HCT116 (cell line): ENCODE data around the gene SUGCT. TPM values are rescaled to one million over a fixed set of nuclear protein-coding genes. Genes with fewer than 3 reads are reported as not detected.

ENCODE experiments used
- ATAC-seq: fragments of 200-7000 bp; cut with Tn5 transposase; 2 replicates; pipeline ENCODE4 v1.9.1; 2020; ENCODE audit warnings: mild to moderate bottlenecking, moderate library complexity
- BruUV-seq: library from RNA; stranded (reverse); fragments of 400-500 nt; replicated peaks from 2 replicates; lab custom pipeline; 2021; lab: Mats Ljungman, UMichigan
- CTCF ChIA-PET: fragments of 300-600 bp; sonication (Branson Sonifier 250); formaldehyde crosslinking; loops from one replicate; lab custom pipeline; 2021; ENCODE audit warnings: antibody characterized with exemption; lab: Charles Lee
- POLR2A ChIA-PET: fragments of 300-600, 350-600 bp; sonication (Branson Sonifier 250); formaldehyde crosslinking; loops from one replicate; lab custom pipeline; 2021; ENCODE audit warnings: antibody characterized with exemption; lab: Charles Lee
- RAD21 ChIA-PET, 2 experiments: fragments of 300-600 bp; sonication (Branson Sonifier 250); formaldehyde crosslinking; loops; one replicate each; lab custom pipeline; 2023; ENCODE audit warnings: low total read pairs in 2 of 2; ENCODE audit not compliant: uncharacterized antibody in 2 of 2, unreplicated experiment in 2 of 2, low non-redundant PET in 1 of 2; lab: Charles Lee
- DNase-seq: peaks from one replicate; pipeline ENCODE4 v3.0.0-alpha.2; 2010; ENCODE audit warnings: low read depth, low spot score
- H2AFZ ChIP-seq: fragments of 200-600 bp; shearing (Covaris generic), sonication (generic); 2 replicates; pipeline ENCODE4 v1.6.1; 2017; ENCODE audit warnings: low read depth, mixed run types, mixed read lengths, antibody characterized with exemption, low read length; ENCODE audit not compliant: poor library complexity, severe bottlenecking
- H3K27ac ChIP-seq: 2 replicates; pipeline ENCODE4 v1.5.1; 2012; ENCODE audit warnings: low read depth, low read length
- H3K27me3 ChIP-seq: fragments of 200-600 bp; sonication (generic); 2 replicates; pipeline ENCODE4 v1.6.1; 2016; ENCODE audit warnings: mixed run types, low read length, mixed read lengths; ENCODE audit not compliant: insufficient read depth
- H3K36me3 ChIP-seq, 2 experiments: fragments of 200-500 bp in 1 of 2; fragments of 200-600 bp in 1 of 2; sonication (Bioruptor generic) in 1 of 2; sonication (generic) in 1 of 2; 2 replicates each; pipeline versions ENCODE4 v1.5.1 to v1.6.1; 2014 to 2016; ENCODE audit warnings: low read length in 2 of 2, inconsistent platforms in 1 of 2, mixed read lengths in 1 of 2, mixed run types in 1 of 2; ENCODE audit not compliant: insufficient read depth in 2 of 2, control insufficient read depth in 1 of 2
- H3K4me1 ChIP-seq, 2 experiments: fragments of 200-600 bp in 1 of 2; sonication (generic) in 1 of 2; 2 replicates each; pipeline versions ENCODE4 v1.5.1 to v1.6.1; 2012 to 2017; ENCODE audit warnings: low read length in 2 of 2, inconsistent platforms in 1 of 2, mild to moderate bottlenecking in 1 of 2, mixed read lengths in 1 of 2, mixed run types in 1 of 2, moderate library complexity in 1 of 2; ENCODE audit not compliant: insufficient read depth in 2 of 2, control insufficient read depth in 1 of 2
- H3K4me2 ChIP-seq: fragments of 200-600 bp; sonication (generic); 2 replicates; pipeline ENCODE4 v1.6.1; 2017; ENCODE audit warnings: mixed run types, low read length, mixed read lengths
- H3K4me3 ChIP-seq, 2 experiments: fragments of 200-600 bp in 1 of 2; sonication (generic) in 1 of 2; replicated peaks in 1 of 2; 2 replicates each; pipeline ENCODE4 v1.5.1; 2011 to 2016; ENCODE audit warnings: low read length in 2 of 2, control low read depth in 1 of 2, low read depth in 1 of 2, mild to moderate bottlenecking in 1 of 2, mixed read lengths in 1 of 2, mixed run types in 1 of 2
- H3K79me2 ChIP-seq: fragments of 200-600 bp; sonication (generic); 2 replicates; pipeline ENCODE4 v1.6.1; 2017; ENCODE audit warnings: mild to moderate bottlenecking, mixed run types, low read length, moderate library complexity, mixed read lengths; ENCODE audit not compliant: insufficient read depth
- H3K9ac ChIP-seq: fragments of 200-600 bp; sonication (generic); 2 replicates; pipeline ENCODE4 v1.6.1; 2016; ENCODE audit warnings: low read length, mixed read lengths
- H3K9me2 ChIP-seq: fragments of 200-600 bp; sonication (generic), shearing (Covaris generic); 2 replicates; pipeline ENCODE4 v1.6.1; 2017; ENCODE audit warnings: mixed run types, mild to moderate bottlenecking, moderate library complexity; ENCODE audit not compliant: insufficient read depth
- H3K9me3 ChIP-seq, 2 experiments: fragments of 200-500 bp in 1 of 2; fragments of 200-600 bp in 1 of 2; sonication (Bioruptor generic) in 1 of 2; sonication (generic) in 1 of 2; 2 replicates each; pipeline ENCODE4 v1.6.1; 2014 to 2017; ENCODE audit warnings: low read length in 2 of 2, mixed read lengths in 2 of 2, inconsistent platforms in 1 of 2, low read depth in 1 of 2, mild to moderate bottlenecking in 1 of 2, mixed run types in 1 of 2, moderate library complexity in 1 of 2; ENCODE audit not compliant: control insufficient read depth in 1 of 2, insufficient read depth in 1 of 2
- H4K20me1 ChIP-seq: fragments of 200-600 bp; sonication (generic), shearing (Covaris generic); 2 replicates; pipeline ENCODE4 v1.6.1; 2017; ENCODE audit warnings: mixed run types, mild to moderate bottlenecking, moderate library complexity; ENCODE audit not compliant: insufficient read depth
- CBX3 ChIP-seq: IDR thresholded peaks from 2 replicates; pipeline ENCODE4 v1.6.1; 2012; ENCODE audit warnings: low read depth
- CEBPB ChIP-seq: IDR thresholded peaks from 2 replicates; pipeline ENCODE4 v1.6.1; 2012; ENCODE audit warnings: low read depth
- EGR1 ChIP-seq: IDR thresholded peaks from 2 replicates; pipeline ENCODE4 v1.6.1; 2012; ENCODE audit warnings: low read depth
- ELF1 ChIP-seq: IDR thresholded peaks from 2 replicates; pipeline ENCODE4 v1.6.1; 2012; ENCODE audit warnings: low read depth, borderline replicate concordance
- EZH2 ChIP-seq: fragments of 200-600 bp; sonication (generic); IDR thresholded peaks from 2 replicates; pipeline ENCODE4 v1.6.1; 2017; ENCODE audit warnings: antibody characterized with exemption, mixed run types
- EZH2phosphoT487 ChIP-seq: fragments of 200-600 bp; IDR thresholded peaks from 2 replicates; pipeline ENCODE4 v1.6.1; 2018; ENCODE audit warnings: antibody characterized with exemption, borderline replicate concordance
- FOSL1 ChIP-seq: IDR thresholded peaks from 2 replicates; pipeline ENCODE4 v1.6.1; 2012; ENCODE audit warnings: low read depth
- POLR2A ChIP-seq: IDR thresholded peaks from 2 replicates; pipeline ENCODE4 v1.7.0; 2011; ENCODE audit warnings: borderline replicate concordance; ENCODE audit not compliant: insufficient read depth, insufficient read length; ENCODE audit errors: extremely low read depth
- POLR2AphosphoS5 ChIP-seq: IDR thresholded peaks from 2 replicates; pipeline ENCODE4 v1.6.1; 2011; ENCODE audit warnings: mild to moderate bottlenecking, low read depth, low read length, moderate library complexity
- SIN3A ChIP-seq: IDR thresholded peaks from 2 replicates; pipeline ENCODE4 v1.6.1; 2012; ENCODE audit warnings: low read depth
- SP1 ChIP-seq: IDR thresholded peaks from 2 replicates; pipeline ENCODE4 v1.6.1; 2012; ENCODE audit warnings: low read depth
- SRF ChIP-seq: IDR thresholded peaks from 2 replicates; pipeline ENCODE4 v1.6.1; 2012; ENCODE audit warnings: low read depth
- TCF7L2 ChIP-seq: IDR thresholded peaks from 2 replicates; pipeline ENCODE4 v1.7.0; 2011; ENCODE audit warnings: borderline replicate concordance, inconsistent platforms; ENCODE audit not compliant: insufficient read depth, insufficient read length; ENCODE audit errors: extremely low read depth
- YY1 ChIP-seq: IDR thresholded peaks from 2 replicates; pipeline ENCODE4 v1.6.1; 2011; ENCODE audit warnings: low read length, low read depth, moderate library complexity, mild to moderate bottlenecking; ENCODE audit not compliant: insufficient replicate concordance; ENCODE audit errors: extremely low read depth
- ZFX ChIP-seq: fragments of 450-650 bp; IDR thresholded peaks from 2 replicates; pipeline ENCODE4 v1.6.1; 2017
- ZNF274 ChIP-seq: fragments of 200-500 bp; sonication (Bioruptor generic); IDR thresholded peaks from 2 replicates; pipeline ENCODE4 v1.6.1; 2014; ENCODE audit warnings: mild to moderate bottlenecking, low read depth, low read length, inconsistent platforms
- intact Hi-C: fragments of 100-400 bp; cut with micrococcal nuclease; formaldehyde crosslinking; loops from 2 replicates; pipeline ENCODE4 v1.10.0; 2022
- total RNA-seq: library from RNA; stranded (reverse); gene quantifications from one replicate; pipeline ENCODE4 v1.2.1, GENCODE V29; 2021; ENCODE audit not compliant: unreplicated experiment
- TF ChIP-seq, protein P1 (sequence below): IDR thresholded peaks from 2 replicates; pipeline ENCODE4 v1.6.1; 2012
- TF ChIP-seq, protein P2 (sequence below): IDR thresholded peaks from 2 replicates; pipeline ENCODE4 v1.6.1; 2012; ENCODE audit warnings: low read depth

The SUGCT gene
- total RNA-seq, 1 experiment from 2014 or later: 4.4 TPM

DNA sequence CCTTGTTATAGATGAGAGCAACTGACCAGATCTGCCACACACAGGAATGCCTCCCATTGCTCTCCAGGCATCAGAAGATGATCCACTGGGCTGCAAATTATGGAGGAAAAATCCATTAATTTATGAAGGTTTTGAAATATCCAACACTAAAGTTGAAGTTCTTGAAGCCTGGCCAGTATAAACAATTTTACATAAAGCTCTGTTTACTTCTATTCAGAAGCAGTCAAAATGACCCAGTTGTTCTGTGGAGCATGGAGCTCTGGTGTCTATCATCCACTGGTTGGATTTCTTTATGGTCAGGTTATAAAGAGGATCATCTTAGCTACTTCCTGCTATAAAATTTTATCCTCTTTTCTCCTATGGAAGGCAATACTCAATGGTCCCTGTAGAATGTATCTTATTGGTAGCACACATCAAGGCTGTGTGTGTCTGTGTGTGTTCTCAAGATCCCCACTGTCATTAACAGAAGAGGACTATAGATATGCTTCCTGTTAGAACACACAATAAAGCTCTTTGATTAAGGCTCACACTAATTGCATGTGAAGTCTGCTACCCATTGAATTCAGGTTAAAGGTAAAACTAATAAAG is 747.4 kb downstream of the SUGCT start:
- RAD21 ChIA-PET: interaction anchor here in 1 of 2 experiments (0.6 kb wide), 1 partner anchor 821 kb away, joined by 5 read pairs; no protein-coding TSS in a partner anchor
- Histone ChIP-seq H3K4me3 (no peak overlapping the region), H4K20me1 (no peaks in the 10 kb centered on the region), H3K79me2 (no peaks in the 10 kb centered on the region), H2AFZ (no peak overlapping the region), H3K9ac (no peak overlapping the region), H3K9me3 (no peaks in the 10 kb centered on the region), H3K9me2 (no peaks in the 10 kb centered on the region), H3K4me2 (no peak overlapping the region), H3K4me1 (peaks cover 0 to 9% of the 10 kb centered on the region in 2 experiments; a peak in 2 of 4 replicates), H3K27ac (no peak overlapping the region), H3K27me3 (no peaks in the 10 kb centered on the region), H3K36me3 (no peaks in the 10 kb centered on the region)
- POLR2A ChIA-PET: no interaction called here
- no peak for DNase-seq
- BruUV-seq: no TSS peak
- TF ChIP-seq CBX3: no peak
- TF ChIP-seq ZFX: no peak
- TF ChIP-seq EZH2phosphoT487: no peak
- TF ChIP-seq, protein P1, sequence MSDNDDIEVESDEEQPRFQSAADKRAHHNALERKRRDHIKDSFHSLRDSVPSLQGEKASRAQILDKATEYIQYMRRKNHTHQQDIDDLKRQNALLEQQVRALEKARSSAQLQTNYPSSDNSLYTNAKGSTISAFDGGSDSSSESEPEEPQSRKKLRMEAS: no peak
- TF ChIP-seq SIN3A: no peak
- intact Hi-C loops: no loop called here
- ATAC-seq: no peak
- CTCF ChIA-PET: no interaction called here

DNA sequence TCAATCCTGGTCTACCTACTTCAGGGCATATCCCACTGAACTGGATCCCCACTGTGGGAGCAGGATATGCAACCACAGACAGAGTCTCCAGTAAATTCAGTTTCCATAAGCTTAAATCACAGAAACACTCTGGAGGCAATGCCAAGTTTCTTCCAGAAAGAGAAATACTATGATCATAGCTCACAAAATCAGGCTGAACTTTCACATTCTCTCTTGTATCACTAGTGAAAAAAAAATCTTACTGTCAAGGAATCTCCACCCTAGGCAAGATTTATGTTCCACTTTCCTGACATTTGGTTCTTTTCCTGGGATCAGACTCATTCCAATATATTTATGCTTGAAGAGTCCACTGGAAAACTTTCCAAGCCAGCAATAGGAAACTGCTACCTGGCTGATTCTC is 749.0 kb downstream of the SUGCT start:
- Histone ChIP-seq H3K9me3 (no peaks in the 10 kb centered on the region), H3K4me1 (peaks cover 0 to 9% of the 10 kb centered on the region in 2 experiments; a peak in 2 of 4 replicates), H3K9ac (no peak overlapping the region), H3K27me3 (no peaks in the 10 kb centered on the region), H3K4me2 (no peak overlapping the region), H2AFZ (no peak overlapping the region), H3K36me3 (no peaks in the 10 kb centered on the region), H3K4me3 (no peak overlapping the region), H3K9me2 (no peaks in the 10 kb centered on the region), H4K20me1 (no peaks in the 10 kb centered on the region), H3K27ac (no peak overlapping the region), H3K79me2 (no peaks in the 10 kb centered on the region)
- no TSS peak for BruUV-seq
- intact Hi-C loops: no loop called here
- ChIA-PET POLR2A (no interaction called here), RAD21 (no interaction called here), CTCF (no interaction called here)
- no peak for ATAC-seq
- DNase-seq: no peak
- TF ChIP-seq CBX3: no peak
- TF ChIP-seq SP1: no peak
- TF ChIP-seq POLR2AphosphoS5: no peak
- no peak for TF ChIP-seq YY1
- TF ChIP-seq POLR2A: no peak
- no peak for TF ChIP-seq SRF
- no peak for TF ChIP-seq EZH2
- no peak for TF ChIP-seq EGR1
- no peak for TF ChIP-seq FOSL1
- TF ChIP-seq, protein P1: no peak
- no peak for TF ChIP-seq TCF7L2
- TF ChIP-seq ZFX: no peak
- no peak for TF ChIP-seq ZNF274
- TF ChIP-seq ELF1: no peak
- TF ChIP-seq, protein P2, sequence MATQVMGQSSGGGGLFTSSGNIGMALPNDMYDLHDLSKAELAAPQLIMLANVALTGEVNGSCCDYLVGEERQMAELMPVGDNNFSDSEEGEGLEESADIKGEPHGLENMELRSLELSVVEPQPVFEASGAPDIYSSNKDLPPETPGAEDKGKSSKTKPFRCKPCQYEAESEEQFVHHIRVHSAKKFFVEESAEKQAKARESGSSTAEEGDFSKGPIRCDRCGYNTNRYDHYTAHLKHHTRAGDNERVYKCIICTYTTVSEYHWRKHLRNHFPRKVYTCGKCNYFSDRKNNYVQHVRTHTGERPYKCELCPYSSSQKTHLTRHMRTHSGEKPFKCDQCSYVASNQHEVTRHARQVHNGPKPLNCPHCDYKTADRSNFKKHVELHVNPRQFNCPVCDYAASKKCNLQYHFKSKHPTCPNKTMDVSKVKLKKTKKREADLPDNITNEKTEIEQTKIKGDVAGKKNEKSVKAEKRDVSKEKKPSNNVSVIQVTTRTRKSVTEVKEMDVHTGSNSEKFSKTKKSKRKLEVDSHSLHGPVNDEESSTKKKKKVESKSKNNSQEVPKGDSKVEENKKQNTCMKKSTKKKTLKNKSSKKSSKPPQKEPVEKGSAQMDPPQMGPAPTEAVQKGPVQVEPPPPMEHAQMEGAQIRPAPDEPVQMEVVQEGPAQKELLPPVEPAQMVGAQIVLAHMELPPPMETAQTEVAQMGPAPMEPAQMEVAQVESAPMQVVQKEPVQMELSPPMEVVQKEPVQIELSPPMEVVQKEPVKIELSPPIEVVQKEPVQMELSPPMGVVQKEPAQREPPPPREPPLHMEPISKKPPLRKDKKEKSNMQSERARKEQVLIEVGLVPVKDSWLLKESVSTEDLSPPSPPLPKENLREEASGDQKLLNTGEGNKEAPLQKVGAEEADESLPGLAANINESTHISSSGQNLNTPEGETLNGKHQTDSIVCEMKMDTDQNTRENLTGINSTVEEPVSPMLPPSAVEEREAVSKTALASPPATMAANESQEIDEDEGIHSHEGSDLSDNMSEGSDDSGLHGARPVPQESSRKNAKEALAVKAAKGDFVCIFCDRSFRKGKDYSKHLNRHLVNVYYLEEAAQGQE: no peak
- TF ChIP-seq CEBPB: no peak
